Lower lobe of right lung (tissue), 2 donors: Measurements from ENCODE around the gene PELI2. TPM values are rescaled to one million over a fixed set of nuclear protein-coding genes. Genes with fewer than 3 reads are reported as not detected.
A peak's percentile ranks its signal among the peaks of the same experiment; 100 is the strongest.

ENCODE experiments used
- ATAC-seq, 2 donors: fragments of 200-7000 bp; cut with Tn5 transposase; one replicate each; pipeline ENCODE4 v1.9.1; 2020 to 2022; ENCODE audit warnings: mild to moderate bottlenecking in 2 of 2, moderate library complexity in 2 of 2
- DNase-seq: peaks from one replicate; pipeline ENCODE4 v3.0.0-alpha.2; 2020
- H3K27ac ChIP-seq: fragments of 200-600 bp; one replicate; pipeline ENCODE4 v1.8.0; 2022
- H3K27me3 ChIP-seq: fragments of 200-600 bp; one replicate; pipeline ENCODE4 v1.8.0; 2022; ENCODE audit warnings: low read depth
- H3K36me3 ChIP-seq: fragments of 200-600 bp; one replicate; pipeline ENCODE4 v1.8.0; 2022; ENCODE audit warnings: mild to moderate bottlenecking
- H3K4me1 ChIP-seq: fragments of 200-600 bp; one replicate; pipeline ENCODE4 v1.8.0; 2022
- H3K4me3 ChIP-seq: fragments of 200-600 bp; one replicate; pipeline ENCODE4 v1.8.0; 2022; ENCODE audit warnings: mild to moderate bottlenecking
- H3K9me3 ChIP-seq: fragments of 200-600 bp; one replicate; pipeline ENCODE4 v1.8.0; 2022
- CTCF ChIP-seq: fragments of 200-600 bp; IDR thresholded peaks from one replicate; pipeline ENCODE4 v1.8.0; 2022; ENCODE audit warnings: antibody characterized with exemption, mild to moderate bottlenecking
- intact Hi-C: fragments of 100-400 bp; cut with DNase I; formaldehyde crosslinking; loops from one replicate; pipeline ENCODE4 v1.11.0; 2022
- total RNA-seq: library from RNA; stranded (reverse); fragmentation: NEBNext Ultra II Directional; extraction: Animal tissue kit (Norgen Biotek cat#: 25700); gene quantifications from one replicate; pipeline ENCODE4 v1.2.1, GENCODE V29; 2021
- donor health status: DM: no; HTN: yes; CAD: no; lungs with severe emphysema.

The PELI2 gene
- total RNA-seq, 1 donor from 2014 or later: 22.2 TPM

- H3K4me1 ChIP-seq: peaks cover 17% of the 10 kb centered on the region
- DNase-seq: no peak
- intact Hi-C loops: no loop called here
- H3K9me3 ChIP-seq: no peaks in the 10 kb centered on the region
- no peaks in the 10 kb centered on the region for H3K27me3 ChIP-seq
- ATAC-seq: no peak
- no peaks in the 10 kb centered on the region for H3K36me3 ChIP-seq
- no peak overlapping the region for H3K27ac ChIP-seq
- H3K4me3 ChIP-seq: no peak overlapping the region
- TF ChIP-seq CTCF: no peak
Observed at GRCh38 chr14:56334458-56334857, 216.2 kb downstream of the PELI2 start.

- H3K27me3 ChIP-seq: no peaks in the 10 kb centered on the region
- no peak for TF ChIP-seq CTCF
- no peak overlapping the region for H3K27ac ChIP-seq
- peaks cover 44% of the 10 kb centered on the region for H3K4me1 ChIP-seq
- H3K36me3 ChIP-seq: no peaks in the 10 kb centered on the region
- intact Hi-C loops: no loop called here
- no peaks in the 10 kb centered on the region for H3K9me3 ChIP-seq
- no peak overlapping the region for H3K4me3 ChIP-seq
- DNase-seq (no peak), ATAC-seq (no peak)
Observed at GRCh38 chr14:56338674-56339073, 220.5 kb downstream of the PELI2 start.

- intact Hi-C loops: no loop called here
- ATAC-seq (peak; percentile 86 to 89), DNase-seq (peak; percentile 75)
- Histone ChIP-seq H3K27me3 (no peaks in the 10 kb centered on the region), H3K27ac (no peak overlapping the region), H3K9me3 (no peaks in the 10 kb centered on the region), H3K36me3 (no peaks in the 10 kb centered on the region), H3K4me1 (peaks cover 35% of the 10 kb centered on the region), H3K4me3 (no peak overlapping the region)
- peak; percentile 85 for TF ChIP-seq CTCF
Observed at GRCh38 chr14:56339855-56340701, 221.9 kb downstream of the PELI2 start.

GRCh38 chr14:56340932-56341331 is 222.7 kb downstream of the PELI2 start:
- H3K4me1 ChIP-seq: peaks cover 35% of the 10 kb centered on the region
- H3K27me3 ChIP-seq: no peaks in the 10 kb centered on the region
- no peak overlapping the region for H3K4me3 ChIP-seq
- no peaks in the 10 kb centered on the region for H3K36me3 ChIP-seq
- DNase-seq (no peak), ATAC-seq (no peak)
- no peak for TF ChIP-seq CTCF
- intact Hi-C loops: no loop called here
- H3K9me3 ChIP-seq: no peaks in the 10 kb centered on the region
- H3K27ac ChIP-seq: no peak overlapping the region

GRCh38 chr14:56341766-56342493 is 223.7 kb downstream of the PELI2 start:
- Histone ChIP-seq H3K36me3 (no peaks in the 10 kb centered on the region), H3K27me3 (no peaks in the 10 kb centered on the region), H3K4me3 (no peak overlapping the region), H3K27ac (peak overlapping the region; percentile 5), H3K9me3 (no peaks in the 10 kb centered on the region), H3K4me1 (peaks cover 35% of the 10 kb centered on the region)
- DNase-seq (no peak), ATAC-seq (no peak)
- TF ChIP-seq CTCF: no peak
- intact Hi-C loops: no loop called here
